GM23338 (cell line): Measurements from ENCODE around the gene CDC16. TPM values are rescaled to one million over a fixed set of nuclear protein-coding genes. Genes with fewer than 3 reads are reported as not detected.

Experiments used
- ATAC-seq: fragments of 200-7000 bp; cut with Tn5 transposase; 3 replicates; pipeline ENCODE4 v1.9.1; 2020
- DNase-seq: peaks from one replicate; pipeline ENCODE4 v3.0.0-alpha.2; 2015; ENCODE audit warnings: low spot score
- H2AFZ ChIP-seq: fragments of 200-600 bp; sonication (generic); 2 replicates; pipeline ENCODE4 v1.8.0; 2016; ENCODE audit warnings: antibody characterized with exemption, mild to moderate bottlenecking, moderate library complexity
- H3F3A ChIP-seq: fragments of 200-600 bp; sonication (generic); replicated peaks from 2 replicates; pipeline ENCODE4 v1.8.0; 2017; ENCODE audit warnings: antibody characterized with exemption, mixed run types, low read depth
- H3K27ac ChIP-seq: fragments of 200-600 bp; sonication (generic); 2 replicates; pipeline ENCODE4 v1.6.1; 2016; ENCODE audit warnings: low read depth
- H3K27me3 ChIP-seq: fragments of 200-600 bp; sonication (generic); 2 replicates; pipeline ENCODE4 v1.8.0; 2016; ENCODE audit warnings: mild to moderate bottlenecking, mixed run types, moderate library complexity; ENCODE audit not compliant: insufficient read depth
- H3K36me3 ChIP-seq: fragments of 200-600 bp; sonication (generic); 2 replicates; pipeline ENCODE4 v1.8.0; 2016; ENCODE audit warnings: mild to moderate bottlenecking; ENCODE audit not compliant: insufficient read depth
- H3K4me1 ChIP-seq: fragments of 200-600 bp; sonication (generic); 2 replicates; pipeline ENCODE4 v1.8.0; 2016; ENCODE audit warnings: mild to moderate bottlenecking, moderate library complexity; ENCODE audit not compliant: insufficient read depth
- H3K4me2 ChIP-seq: fragments of 200-600 bp; sonication (generic); 2 replicates; pipeline ENCODE4 v1.7.1; 2017; ENCODE audit warnings: mixed run types
- H3K4me3 ChIP-seq: fragments of 200-600 bp; sonication (generic); 2 replicates; pipeline ENCODE4 v1.6.1; 2016; ENCODE audit warnings: mixed run types
- H3K79me2 ChIP-seq: fragments of 200-600 bp; sonication (generic); replicated peaks from 2 replicates; pipeline ENCODE4 v1.8.0; 2017; ENCODE audit warnings: mild to moderate bottlenecking; ENCODE audit not compliant: insufficient read depth
- H3K9me2 ChIP-seq: fragments of 200-600 bp; sonication (generic); 2 replicates; pipeline ENCODE4 v1.8.0; 2017; ENCODE audit not compliant: insufficient read depth
- H4K20me1 ChIP-seq: fragments of 200-600 bp; sonication (generic); replicated peaks from 2 replicates; pipeline ENCODE4 v1.8.0; 2017; ENCODE audit warnings: mild to moderate bottlenecking; ENCODE audit not compliant: insufficient read depth
- H3K27ac Mint-ChIP-seq: 2 replicates; pipeline ENCODE4 v1.8.0; 2020; ENCODE audit warnings: inconsistent platforms, mild to moderate bottlenecking, moderate library complexity, mixed read lengths
- H3K27me3 Mint-ChIP-seq: 3 replicates; pipeline ENCODE4 v1.8.0; 2022; ENCODE audit warnings: low read depth, mild to moderate bottlenecking, moderate library complexity, mixed read lengths, inconsistent platforms; ENCODE audit not compliant: insufficient read depth, poor library complexity
- H3K36me3 Mint-ChIP-seq: 3 replicates; pipeline ENCODE4 v1.8.0; 2021; ENCODE audit warnings: low read depth, mild to moderate bottlenecking, inconsistent platforms, moderate library complexity, mixed read lengths
- H3K4me1 Mint-ChIP-seq: 3 replicates; pipeline ENCODE4 v1.8.0; 2020; ENCODE audit warnings: mild to moderate bottlenecking, inconsistent platforms, mixed read lengths
- H3K4me3 Mint-ChIP-seq: 3 replicates; pipeline ENCODE4 v1.8.0; 2021; ENCODE audit warnings: moderate library complexity, mild to moderate bottlenecking, inconsistent platforms, mixed read lengths
- H3K9me3 Mint-ChIP-seq: 3 replicates; pipeline ENCODE4 v1.8.0; 2020; ENCODE audit warnings: moderate library complexity, mild to moderate bottlenecking, inconsistent platforms, mixed read lengths
- CREB1 ChIP-seq: fragments of 250-450 bp; sonication (Bioruptor Pico); IDR thresholded peaks from 2 replicates; pipeline ENCODE4 v1.5.0; 2020; ENCODE audit warnings: low read depth, mild to moderate bottlenecking, moderate library complexity
- CTCF ChIP-seq, 2 experiments: fragments of 200-600 bp in 1 of 2; sonication (generic) in 1 of 2; conservative IDR thresholded peaks; 2 replicates each; pipeline versions ENCODE4 v1.5.1 to v1.6.1; 2016 to 2017; ENCODE audit warnings: antibody characterized with exemption in 2 of 2, low read depth in 2 of 2, mild to moderate bottlenecking in 2 of 2, moderate library complexity in 1 of 2
- ETS1 ChIP-seq: IDR thresholded peaks from 2 replicates; pipeline ENCODE4 v1.6.1; 2016; ENCODE audit warnings: antibody characterized with exemption
- EZH2 ChIP-seq: fragments of 200-600 bp; sonication (generic); IDR thresholded peaks from one replicate; pipeline ENCODE4 v1.8.0; 2017; ENCODE audit warnings: antibody characterized with exemption, mild to moderate bottlenecking, low read depth; ENCODE audit not compliant: unreplicated experiment
- EZH2phosphoT487 ChIP-seq: fragments of 200-600 bp; sonication (generic); IDR thresholded peaks from one replicate; pipeline ENCODE4 v1.8.1; 2018; ENCODE audit warnings: antibody characterized with exemption; ENCODE audit not compliant: unreplicated experiment
- JUNB ChIP-seq: IDR thresholded peaks from one replicate; pipeline ENCODE4 v1.6.1; 2016; ENCODE audit warnings: antibody characterized with exemption; ENCODE audit not compliant: unreplicated experiment
- NANOG ChIP-seq: IDR thresholded peaks from 2 replicates; pipeline ENCODE4 v1.6.1; 2016; ENCODE audit warnings: antibody characterized with exemption, borderline replicate concordance
- POLR2AphosphoS5 ChIP-seq: IDR thresholded peaks from 2 replicates; pipeline ENCODE4 v1.6.1; 2016; ENCODE audit warnings: antibody characterized with exemption, low read depth
- REST ChIP-seq: IDR thresholded peaks from one replicate; pipeline ENCODE4 v1.6.1; 2018; ENCODE audit warnings: antibody characterized with exemption; ENCODE audit not compliant: unreplicated experiment
- STAT1 ChIP-seq: IDR thresholded peaks from one replicate; pipeline ENCODE4 v1.6.1; 2016; ENCODE audit warnings: antibody characterized with exemption; ENCODE audit not compliant: unreplicated experiment
- ZNF114 ChIP-seq: fragments of 250-450 bp; sonication (Bioruptor Pico); IDR thresholded peaks from 2 replicates; pipeline ENCODE4 v1.5.0; 2020; ENCODE audit warnings: mild to moderate bottlenecking, moderate library complexity
- ZNF331 ChIP-seq: fragments of 250-450 bp; sonication (Bioruptor Pico); IDR thresholded peaks from 2 replicates; pipeline ENCODE4 v1.5.0; 2020; ENCODE audit warnings: low read depth, mild to moderate bottlenecking, moderate library complexity
- ZNF462 ChIP-seq: fragments of 250-450 bp; sonication (Bioruptor Pico); IDR thresholded peaks from 2 replicates; pipeline ENCODE4 v1.5.0; 2020; ENCODE audit warnings: mild to moderate bottlenecking, moderate library complexity
- polyA plus RNA-seq: library from polyadenylated mRNA; unstranded; fragments of >200 nt; fragmentation: Nextera tagmentation; extraction: Ambion mirVana; gene quantifications from 2 replicates; pipeline ENCODE4 v1.2.1, GENCODE V29; 2016
- total RNA-seq: library from RNA; depleted of rRNA; stranded (reverse); fragments of >200 nt; shearing (Covaris generic); gene quantifications from 2 replicates; pipeline ENCODE4 v1.2.3, GENCODE V29; 2014

Gene CDC16
- total and polyA plus RNA-seq, 2 experiments from 2014 or later: 86.1 to 91.3 TPM

GRCh38 chr13:114286808-114287207, 52.1 kb downstream of the CDC16 start:
- Histone ChIP-seq H2AFZ (no peak overlapping the region), H3K9me2 (no peaks in the 10 kb centered on the region), H3K27ac (no peak overlapping the region), H3K36me3 (peaks cover 21% of the 10 kb centered on the region), H3K4me1 (no peaks in the 10 kb centered on the region; the same call in 1 of the 2 replicates), H3F3A (peaks cover 11% of the 10 kb centered on the region; the same call in 1 of the 2 replicates), H3K27me3 (no peaks in the 10 kb centered on the region), H3K4me3 (no peak overlapping the region), H4K20me1 (peaks cover 21% of the 10 kb centered on the region), H3K4me2 (no peak overlapping the region), H3K79me2 (peaks cover 59% of the 10 kb centered on the region)
- H3K27me3 Mint-ChIP-seq: peaks cover 14% of the 10 kb centered on the region
- DNase-seq (no peak), ATAC-seq (no peak)
- TF ChIP-seq ZNF114 (CRISPR knock-in tag) (no peak), POLR2AphosphoS5 (no peak), ETS1 (no peak), NANOG (no peak), EZH2phosphoT487 (no peak), REST (no peak), CREB1 (CRISPR knock-in tag) (no peak), EZH2 (no peak), STAT1 (no peak), CTCF (conservative IDR thresholded peaks at IDR 0.05; ENCODE audit: low read depth in 2 of 2) (no peak), JUNB (no peak), ZNF331 (CRISPR knock-in tag) (no peak), ZNF462 (CRISPR knock-in tag) (no peak)
- H3K4me1 Mint-ChIP-seq: peaks cover 9% of the 10 kb centered on the region
- no peaks in the 10 kb centered on the region; the same call in 2 of the 3 replicates for H3K9me3 Mint-ChIP-seq
- no peak overlapping the region for H3K4me3 Mint-ChIP-seq
- H3K27ac Mint-ChIP-seq: no peak overlapping the region
- H3K36me3 Mint-ChIP-seq: peaks cover 87% of the 10 kb centered on the region
